SKM-1 (cell line): ENCODE data around the gene IFITM1.
"Not testable (repeated sequence)": the region's sequence is repeated elsewhere in the genome, so short reads cannot be mapped to it uniquely, and the experiment has no call there.

Experiments
- DNase-seq: peaks from one replicate; lab custom pipeline; 2025; ENCODE audit not compliant: unreplicated experiment; lab: John Stamatoyannopoulos, UW

IFITM1 gene

DNA sequence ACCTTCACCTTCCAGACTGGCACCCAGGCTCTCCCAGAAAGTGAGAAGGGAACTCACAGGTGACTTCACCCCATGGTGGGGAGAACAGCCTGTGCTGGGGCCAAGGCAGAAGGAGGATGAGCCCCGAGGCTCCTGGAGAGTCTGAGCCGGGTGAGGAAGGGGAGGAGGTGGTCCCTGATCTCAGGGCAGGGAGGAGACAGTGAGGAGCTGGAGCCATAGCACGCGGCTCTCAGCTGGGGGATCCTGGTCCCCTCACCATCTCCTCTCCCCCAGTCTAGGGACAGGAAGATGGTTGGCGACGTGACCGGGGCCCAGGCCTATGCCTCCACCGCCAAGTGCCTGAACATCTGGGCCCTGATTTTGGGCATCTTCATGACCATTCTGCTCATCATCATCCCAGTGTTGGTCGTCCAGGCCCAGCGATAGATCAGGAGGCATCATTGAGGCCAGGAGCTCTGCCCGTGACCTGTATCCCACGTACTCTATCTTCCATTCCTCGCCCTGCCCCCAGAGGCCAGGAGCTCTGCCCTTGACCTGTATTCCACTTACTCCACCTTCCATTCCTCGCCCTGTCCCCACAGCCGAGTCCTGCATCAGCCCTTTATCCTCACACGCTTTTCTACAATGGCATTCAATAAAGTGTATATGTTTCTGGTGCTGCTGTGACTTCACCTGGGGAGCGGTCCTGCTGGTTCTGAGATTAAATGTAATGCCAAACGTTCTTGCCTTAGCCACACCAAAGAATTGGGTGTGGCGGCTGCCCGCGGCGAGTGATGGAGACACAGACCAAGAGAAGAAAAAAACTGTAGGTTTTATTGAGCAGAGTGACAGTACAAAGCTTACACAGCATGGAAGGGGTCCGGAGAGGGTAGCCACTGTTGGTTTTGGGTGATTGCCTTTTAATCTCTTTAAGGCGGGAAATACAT, 4.8 kb upstream of the IFITM1 start:
- not testable (repeated sequence) for DNase-seq

DNA sequence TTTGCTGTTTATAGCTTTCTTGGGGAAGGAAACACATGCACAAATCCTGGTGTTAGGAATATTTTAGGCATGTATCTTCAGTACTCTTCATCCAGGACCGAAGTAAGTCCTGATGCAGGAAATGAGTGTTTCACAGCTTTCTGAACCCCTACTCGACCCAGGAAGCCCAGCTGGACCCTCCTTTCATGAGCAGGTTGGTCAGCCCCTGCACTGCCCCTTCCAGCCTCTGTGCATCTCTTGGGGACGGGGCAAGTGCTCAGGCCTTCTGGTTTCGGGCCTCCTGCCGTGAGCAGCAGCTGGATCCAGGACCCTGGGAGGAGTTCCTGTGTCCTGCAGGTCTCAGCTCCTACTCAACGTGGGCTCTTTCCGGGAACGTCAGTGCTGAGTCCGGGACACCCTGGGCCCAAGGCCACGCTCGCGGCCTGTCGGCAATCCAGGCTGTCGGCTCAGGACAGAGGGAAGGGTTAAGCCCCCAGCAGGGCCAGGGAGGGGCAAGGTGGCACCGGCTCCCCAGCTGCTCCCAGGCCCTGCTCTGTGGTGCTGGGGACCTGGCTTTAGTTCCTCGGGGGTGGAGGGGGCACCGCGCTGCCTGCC, 3.8 kb upstream of the IFITM1 start:
- not testable (repeated sequence) for DNase-seq

DNA sequence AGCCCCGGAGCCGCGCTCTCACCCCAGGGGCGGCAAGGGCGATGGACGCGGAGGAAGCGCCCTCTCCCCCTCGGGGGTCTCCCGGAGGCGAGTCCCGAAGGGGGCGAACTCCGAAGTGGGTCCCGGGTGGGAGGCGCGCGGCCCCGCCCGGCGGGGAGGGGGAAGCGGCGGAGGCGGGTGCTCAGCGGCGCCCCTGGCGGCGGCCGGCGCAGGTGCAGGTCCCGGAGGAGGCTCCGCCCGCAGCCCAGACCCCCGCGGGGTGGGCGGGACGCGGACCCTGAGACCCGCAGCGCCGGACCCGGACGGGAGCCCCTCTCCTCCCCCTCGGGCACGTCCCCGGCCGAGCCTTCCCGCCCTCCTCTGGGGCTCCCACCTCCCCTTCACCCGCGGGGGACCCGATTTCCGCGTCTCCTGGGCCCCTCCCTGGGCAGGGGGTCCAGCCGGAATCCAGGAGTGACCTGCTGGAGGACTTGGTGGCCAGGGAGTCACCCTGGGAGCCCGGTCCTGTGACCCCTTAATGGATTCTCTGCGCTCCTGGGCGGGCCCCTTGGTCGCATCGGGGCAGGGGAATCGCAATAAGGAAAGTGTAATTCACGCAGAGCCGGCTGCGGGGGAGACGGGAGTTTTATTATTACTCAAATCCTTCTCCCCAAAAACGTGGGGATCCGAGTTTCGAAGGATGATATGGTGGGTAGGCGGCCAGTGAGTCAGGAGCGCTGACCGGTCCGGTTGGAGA, 2.7 kb upstream of the IFITM1 start:
- DNase-seq, result not testable (repeated sequence)

DNA sequence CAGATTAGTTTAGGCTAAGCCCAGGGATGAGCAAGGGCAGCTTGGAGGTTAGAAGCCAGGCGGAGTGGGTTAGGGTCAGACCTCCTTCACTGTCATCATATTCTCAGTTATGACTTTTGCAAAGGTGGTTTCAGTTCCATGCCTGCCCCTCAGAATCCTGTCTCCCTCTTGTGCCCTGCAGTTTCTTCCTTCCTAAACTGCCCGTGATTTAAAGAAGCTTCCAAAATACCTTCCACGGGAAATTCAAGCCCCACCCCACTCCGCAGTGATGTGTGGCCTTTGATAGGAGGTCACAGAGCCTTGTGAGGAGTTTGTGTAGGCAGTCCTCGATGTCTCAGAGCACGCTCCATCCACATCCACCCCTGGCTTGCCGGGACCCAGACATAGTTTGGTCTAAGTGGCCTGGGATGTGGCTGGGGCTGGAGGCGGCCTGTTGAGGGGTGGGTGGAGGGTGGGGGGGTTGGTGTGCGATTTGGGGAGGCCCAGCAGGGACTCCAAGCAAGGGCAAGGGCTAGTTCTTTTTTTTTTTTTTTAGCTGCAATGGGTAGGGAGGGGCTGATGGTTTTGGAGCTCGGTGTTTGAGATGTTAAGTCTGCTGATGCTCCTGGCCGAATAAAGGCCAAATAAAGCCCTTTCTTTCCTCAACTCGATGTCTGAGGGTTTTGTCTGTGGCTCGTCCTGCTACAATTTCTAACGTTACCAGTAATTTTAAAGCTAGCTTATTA, 1.6 kb upstream of the IFITM1 start:
- no peak for DNase-seq

DNA sequence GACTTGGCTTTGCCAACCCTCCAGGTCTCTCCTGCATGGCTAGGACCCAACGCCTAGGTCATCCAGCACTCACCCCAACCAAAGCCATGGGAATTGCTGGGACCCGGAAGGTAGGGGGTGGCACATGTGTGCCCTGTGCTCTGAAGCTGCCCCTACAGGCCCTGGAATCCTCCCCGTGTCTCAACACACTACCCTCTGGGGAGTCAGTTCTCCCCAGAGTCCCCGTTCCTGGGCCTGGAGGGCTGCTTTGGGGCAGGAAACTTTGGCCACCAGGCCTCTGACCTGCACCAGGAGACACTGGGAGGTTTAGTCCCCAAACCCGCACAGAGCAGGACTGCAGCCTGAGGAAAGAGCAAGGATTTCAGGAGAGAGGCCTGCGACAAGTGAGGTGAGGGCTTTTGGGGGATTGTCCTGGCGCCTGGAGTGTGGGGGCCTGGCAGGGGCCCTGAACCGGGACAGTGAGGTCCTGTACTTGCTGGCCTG, 495 bp upstream of the IFITM1 start:
- DNase-seq, result no peak

DNA sequence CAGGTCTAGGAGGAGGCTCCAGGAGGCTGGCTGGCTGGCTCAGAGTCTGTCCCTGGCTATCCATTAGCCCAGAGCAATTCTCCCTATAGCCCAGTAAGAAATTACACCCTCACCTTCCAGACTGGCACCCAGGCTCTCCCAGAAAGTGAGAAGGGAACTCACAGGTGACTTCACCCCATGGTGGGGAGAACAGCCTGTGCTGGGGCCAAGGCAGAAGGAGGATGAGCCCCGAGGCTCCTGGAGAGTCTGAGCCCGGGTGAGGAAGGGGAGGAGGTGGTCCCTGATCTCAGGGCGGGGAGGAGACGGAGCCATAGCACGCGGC, 675 bp downstream of the IFITM1 start:
- DNase-seq, result not testable (repeated sequence)

DNA sequence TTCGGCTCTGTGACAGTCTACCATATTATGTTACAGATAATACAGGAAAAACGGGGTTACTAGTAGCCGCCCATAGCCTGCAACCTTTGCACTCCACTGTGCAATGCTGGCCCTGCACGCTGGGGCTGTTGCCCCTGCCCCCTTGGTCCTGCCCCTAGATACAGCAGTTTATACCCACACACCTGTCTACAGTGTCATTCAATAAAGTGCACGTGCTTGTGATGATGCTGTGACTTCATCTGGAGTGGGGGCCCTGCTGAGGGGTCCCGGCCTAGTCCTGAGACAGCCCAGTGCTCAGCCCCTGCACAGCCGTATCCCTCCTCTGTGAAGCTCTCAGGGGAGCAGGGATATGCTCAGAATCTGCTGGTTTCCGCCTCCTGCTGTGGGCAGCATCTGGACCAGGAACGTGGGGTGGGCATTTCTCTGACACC, 1.2 kb downstream of the IFITM1 start:
- no peak for DNase-seq

DNA sequence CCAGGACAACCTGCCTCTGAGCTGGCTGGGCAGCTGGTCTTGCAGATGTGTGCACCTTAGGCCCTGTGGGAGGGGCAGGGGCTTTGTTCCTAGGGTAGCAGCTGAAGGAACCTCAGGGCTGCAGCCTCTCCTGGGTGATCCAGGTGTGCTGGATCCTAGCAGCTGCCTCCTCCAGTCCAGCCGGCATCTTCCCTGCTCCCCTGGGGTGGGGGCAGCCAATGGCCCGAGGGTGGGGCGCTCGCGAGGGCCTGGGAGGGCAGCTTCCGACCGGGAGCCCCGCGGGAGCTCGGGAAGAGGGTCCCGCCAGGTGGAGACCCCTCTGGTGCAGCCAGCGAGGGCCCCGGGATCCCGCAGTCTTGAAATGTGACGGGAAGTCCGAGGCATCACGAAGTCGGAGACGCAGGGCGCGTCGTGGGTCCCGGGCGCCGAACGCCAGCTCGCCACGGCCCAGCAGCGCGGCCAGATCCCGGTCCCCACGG, 1.7 kb downstream of the IFITM1 start:
- DNase-seq, result no peak

DNA sequence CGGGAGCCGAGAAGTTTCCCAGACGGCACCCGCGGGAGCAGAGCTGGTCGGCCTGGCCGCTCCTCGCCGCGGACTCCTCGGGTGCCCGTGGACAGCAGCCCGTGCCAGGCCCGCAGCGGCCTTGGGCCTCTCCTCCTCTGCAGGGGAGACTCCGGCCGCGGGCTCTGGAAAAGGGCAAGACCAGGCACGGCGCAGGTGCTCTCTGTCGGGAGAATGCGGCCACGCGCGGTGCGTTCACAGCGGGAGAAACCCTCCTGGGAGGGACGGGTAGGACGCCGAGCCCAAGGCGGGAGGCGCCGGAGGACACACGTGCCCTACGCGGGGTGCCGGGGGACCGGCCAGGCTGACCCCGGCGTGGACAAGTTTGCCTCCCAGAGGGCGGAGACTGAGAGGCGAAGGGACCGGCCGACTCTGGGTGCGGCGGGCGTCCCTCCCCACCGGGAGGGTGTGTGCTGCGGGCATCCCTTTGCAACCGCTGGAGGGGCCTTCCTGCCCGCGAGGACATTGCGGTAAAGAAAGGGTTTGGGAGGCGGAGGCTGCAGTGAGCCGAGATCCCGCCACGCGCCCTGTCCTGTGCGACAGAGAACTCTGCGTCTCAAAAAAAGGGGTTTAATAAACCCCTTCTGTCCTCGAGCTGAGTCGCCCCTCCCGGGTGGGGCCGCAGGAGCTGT, 2.3 kb downstream of the IFITM1 start:
- DNase-seq, result no peak

DNA sequence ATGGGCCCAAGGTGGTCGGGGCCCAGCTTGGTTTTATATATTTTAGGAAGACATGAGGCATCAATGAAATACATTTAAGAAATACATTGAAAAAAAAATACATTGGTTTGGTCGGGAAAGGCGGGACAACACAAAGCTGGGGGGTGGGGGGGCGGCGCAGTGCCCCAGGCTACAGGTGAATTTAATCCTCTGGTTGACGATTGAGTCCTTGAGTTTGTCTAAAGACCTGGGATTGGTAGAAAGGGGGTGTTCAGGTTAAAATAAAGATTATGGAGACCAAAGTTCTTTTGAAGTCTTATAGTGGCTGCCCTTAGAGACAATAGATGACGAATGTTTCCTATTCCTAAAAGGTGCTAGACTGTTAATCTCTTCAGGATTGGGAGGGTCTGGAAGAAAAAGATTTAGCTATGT, 3.1 kb downstream of the IFITM1 start:
- no peak for DNase-seq

DNA sequence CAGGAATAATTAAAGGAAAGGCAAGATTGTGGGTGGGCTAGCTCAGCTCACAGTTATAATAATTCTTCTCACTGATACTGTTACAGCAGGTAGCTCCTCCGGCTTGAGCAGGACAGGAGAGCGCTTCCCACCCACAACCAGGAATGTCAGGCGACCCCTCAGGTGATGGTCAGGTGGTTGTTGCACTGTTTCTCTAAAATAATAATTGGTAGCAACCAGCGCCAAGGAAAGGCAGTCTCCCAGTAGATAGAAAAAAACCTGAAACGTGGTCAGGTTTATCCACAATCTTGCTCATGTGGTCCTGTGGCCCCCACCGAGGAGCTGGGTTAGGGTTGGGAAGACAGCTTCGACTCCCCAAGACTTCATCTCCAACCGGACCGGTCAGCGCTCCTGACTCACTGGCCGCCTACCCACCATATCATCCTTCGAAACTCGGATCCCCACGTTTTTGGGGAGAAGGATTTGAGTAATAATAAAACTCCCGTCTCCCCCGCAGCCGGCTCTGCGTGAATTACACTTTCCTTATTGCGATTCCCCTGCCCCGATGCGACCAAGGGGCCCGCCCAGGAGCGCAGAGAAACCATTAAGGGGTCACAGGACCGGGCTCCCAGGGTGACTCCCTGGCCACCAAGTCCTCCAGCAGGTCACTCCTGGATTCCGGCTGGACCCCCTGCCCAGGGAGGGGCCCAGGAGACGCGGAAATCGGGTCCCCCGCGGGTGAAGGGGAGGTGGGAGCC, 4.0 kb downstream of the IFITM1 start:
- DNase-seq, result not testable (repeated sequence)

DNA sequence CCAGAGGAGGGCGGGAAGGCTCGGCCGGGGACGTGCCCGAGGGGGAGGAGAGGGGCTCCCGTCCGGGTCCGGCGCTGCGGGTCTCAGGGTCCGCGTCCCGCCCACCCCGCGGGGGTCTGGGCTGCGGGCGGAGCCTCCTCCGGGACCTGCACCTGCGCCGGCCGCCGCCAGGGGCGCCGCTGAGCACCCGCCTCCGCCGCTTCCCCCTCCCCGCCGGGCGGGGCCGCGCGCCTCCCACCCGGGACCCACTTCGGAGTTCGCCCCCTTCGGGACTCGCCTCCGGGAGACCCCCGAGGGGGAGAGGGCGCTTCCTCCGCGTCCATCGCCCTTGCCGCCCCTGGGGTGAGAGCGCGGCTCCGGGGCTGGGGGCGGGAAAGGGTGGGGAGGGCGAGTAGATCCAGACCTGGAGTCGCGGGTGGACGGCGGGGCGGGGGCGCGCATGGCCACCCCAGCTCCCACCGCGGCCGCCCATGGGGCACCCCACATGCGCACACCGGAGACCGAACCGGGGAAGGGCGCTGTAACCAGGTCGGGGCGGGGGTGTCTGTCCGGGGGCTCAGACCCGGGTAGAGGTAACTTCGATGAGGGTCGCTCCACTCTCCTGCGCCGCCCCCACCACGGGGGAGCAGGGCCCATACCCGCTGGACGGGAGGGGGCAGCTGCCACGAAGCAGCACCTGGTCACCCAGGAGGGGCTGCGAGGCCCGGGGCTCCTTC, 4.7 kb downstream of the IFITM1 start:
- DNase-seq, result not testable (repeated sequence)

DNA sequence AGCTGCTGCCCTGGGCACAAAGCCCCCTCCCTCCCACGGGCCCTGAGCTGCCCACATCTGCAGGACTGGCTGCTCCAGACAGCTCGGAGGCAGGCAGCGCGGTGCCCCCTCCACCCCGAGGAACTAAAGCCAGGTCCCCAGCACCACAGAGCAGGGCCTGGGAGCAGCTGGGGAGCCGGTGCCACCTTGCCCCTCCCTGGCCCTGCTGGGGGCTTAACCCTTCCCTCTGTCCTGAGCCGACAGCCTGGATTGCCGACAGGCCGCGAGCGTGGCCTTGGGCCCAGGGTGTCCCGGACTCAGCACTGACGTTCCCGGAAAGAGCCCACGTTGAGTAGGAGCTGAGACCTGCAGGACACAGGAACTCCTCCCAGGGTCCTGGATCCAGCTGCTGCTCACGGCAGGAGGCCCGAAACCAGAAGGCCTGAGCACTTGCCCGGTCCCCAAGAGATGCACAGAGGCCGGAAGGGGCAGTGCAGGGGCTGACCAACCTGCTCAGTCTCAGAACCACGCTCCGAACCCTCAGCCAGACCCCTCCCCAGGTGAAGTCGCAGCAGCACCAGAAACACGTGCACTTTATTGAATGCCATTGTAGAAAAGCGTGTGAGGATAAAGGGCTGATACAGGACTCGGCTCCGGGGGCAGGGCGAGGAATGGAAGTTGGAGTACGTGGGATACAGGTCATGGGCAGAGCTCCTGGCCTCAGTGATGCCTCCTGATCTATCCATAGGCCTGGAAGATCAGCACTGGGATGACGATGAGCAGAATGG, 5.5 kb downstream of the IFITM1 start:
- DNase-seq, result not testable (repeated sequence)

DNA sequence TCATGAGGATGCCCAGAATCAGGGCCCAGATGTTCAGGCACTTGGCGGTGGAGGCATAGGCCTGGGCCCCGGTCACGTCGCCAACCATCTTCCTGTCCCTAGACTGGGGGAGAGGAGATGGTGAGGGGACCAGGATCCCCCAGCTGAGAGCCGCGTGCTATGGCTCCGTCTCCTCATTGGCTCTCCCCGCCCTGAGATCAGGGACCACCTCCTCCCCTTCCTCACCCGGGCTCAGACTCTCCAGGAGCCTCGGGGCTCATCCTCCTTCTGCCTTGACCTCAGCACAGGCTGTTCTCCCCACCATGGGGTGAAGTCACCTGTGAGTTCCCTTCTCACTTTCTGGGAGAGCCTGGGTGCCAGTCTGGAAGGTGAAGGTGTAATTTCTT, 6.0 kb downstream of the IFITM1 start:
- not testable (repeated sequence) for DNase-seq

DNA sequence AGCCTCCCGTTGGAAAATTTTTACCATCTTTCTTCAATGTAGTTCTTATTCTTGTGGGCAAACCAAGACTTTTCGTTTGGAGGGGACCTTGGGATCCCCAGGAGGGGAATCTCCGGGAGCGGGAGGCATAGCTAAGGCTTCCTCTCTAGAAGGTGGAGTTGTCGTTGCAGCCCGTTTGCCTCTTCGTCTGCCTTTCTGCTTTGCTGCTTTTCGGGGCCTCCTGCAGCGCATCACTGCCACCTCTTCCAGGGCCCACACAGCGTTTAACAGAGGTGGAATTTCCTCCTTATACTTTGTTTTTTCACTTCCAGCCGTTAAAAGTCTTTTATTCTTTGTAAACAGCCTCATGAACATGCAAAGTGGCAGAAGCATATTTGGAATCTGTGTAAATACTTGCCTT, 10.3 kb downstream of the IFITM1 start:
- no peak for DNase-seq

DNA sequence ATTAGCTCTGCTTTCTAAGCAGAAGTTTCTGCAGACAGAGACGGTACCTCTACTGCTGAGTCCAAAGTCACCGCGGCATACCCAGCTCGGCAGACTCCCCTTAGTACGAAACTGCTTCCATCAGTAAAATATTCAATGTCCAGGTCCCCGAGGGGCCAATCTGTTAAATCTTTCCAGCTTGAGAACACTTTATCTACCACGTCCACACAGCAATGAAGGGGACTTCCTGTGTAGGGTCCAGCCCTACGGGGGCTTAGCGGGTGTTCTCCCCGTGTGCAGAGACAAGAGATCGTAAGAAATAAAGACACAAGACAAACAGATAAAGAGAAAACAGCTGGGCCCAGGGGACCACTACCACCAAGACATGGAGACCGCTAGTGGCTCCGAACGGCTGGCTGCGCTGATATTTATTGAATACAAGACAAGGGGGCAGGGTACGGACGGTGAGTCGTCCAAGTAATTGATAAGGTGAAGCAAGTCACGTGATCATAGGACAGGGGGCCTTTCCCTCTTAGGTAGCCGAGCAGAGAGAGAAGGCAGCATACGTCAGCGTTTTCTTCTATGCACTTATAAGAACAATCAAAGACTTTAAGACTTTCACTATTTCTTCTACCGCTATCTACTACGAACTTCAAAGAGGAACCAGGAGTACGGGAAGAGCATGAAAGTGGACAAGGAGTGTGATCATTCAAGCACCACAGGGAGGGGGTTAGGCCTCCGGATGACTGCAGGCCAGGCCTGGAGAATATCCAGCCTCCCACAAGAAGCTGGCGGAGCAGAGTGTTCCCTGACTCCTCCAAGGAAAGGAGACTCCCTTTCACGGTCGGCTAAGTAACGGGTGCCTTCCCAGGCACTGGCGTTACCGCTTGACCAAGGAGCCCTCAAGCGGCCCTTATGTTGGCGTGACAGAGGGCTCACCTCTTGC, 11.0 kb downstream of the IFITM1 start:
- DNase-seq, result not testable (repeated sequence)
